Activated CD4-positive, alpha-beta T cell treated with anti-CD3 and anti-CD28 coated beads for 4 hours (primary cell): ENCODE measurements around the gene EIF2AK2.
A peak's percentile ranks its signal among the peaks of the same experiment; 100 is the strongest.

ENCODE experiments used
- DNase-seq, 2 donors: peaks; one replicate each; pipeline ENCODE4 v3.0.0-alpha.2; 2020

Gene EIF2AK2

GRCh38 chr2:37168217-37168981 lies 11.6 kb upstream of the EIF2AK2 start:
- DNase-seq, result peak; percentile 15 to 32

DNA sequence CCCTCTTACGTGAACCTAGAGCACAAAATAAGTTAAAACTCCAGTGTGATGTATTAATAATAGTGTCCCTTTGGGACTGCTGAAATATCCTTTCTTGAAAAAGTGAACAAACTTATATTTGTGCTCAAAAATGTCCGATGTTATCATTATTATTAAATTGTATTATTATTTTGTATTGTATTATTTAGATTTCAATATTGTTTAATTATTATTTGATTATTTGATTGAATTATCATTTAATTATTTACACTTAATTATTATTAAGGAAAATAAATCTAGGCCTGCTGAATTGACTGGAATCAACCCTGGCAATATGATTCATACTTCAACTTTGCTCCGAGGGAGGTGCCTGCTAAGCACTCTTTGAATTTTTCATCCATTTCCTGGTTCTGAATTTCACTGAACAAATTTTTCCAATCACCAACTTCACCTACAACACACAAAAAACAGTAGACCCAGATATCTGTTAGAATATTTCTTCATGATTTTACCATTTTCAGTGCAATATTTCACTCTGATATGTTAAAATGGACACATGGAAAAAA lies 10.9 kb upstream of the EIF2AK2 start:
- no peak for DNase-seq

DNA sequence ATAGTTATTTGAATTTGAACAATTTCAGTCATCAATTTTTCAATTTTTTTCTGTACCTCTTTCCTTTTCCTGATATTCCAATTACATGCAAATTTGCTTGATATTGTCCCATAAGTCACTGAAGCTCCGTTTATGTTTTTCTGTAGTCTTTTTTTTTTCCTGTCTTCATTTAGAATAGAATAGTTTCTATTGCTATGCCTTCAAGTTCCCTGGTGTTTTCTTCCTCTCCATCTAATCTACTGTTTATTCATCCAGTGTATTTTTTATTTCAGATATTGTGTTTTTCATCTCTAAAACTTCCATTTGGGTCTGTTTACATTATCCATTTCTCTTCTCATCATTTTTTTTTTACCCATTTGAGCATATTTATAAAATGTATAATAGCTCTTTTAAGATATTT lies 8.0 kb upstream of the EIF2AK2 start:
- DNase-seq, result no peak

DNA sequence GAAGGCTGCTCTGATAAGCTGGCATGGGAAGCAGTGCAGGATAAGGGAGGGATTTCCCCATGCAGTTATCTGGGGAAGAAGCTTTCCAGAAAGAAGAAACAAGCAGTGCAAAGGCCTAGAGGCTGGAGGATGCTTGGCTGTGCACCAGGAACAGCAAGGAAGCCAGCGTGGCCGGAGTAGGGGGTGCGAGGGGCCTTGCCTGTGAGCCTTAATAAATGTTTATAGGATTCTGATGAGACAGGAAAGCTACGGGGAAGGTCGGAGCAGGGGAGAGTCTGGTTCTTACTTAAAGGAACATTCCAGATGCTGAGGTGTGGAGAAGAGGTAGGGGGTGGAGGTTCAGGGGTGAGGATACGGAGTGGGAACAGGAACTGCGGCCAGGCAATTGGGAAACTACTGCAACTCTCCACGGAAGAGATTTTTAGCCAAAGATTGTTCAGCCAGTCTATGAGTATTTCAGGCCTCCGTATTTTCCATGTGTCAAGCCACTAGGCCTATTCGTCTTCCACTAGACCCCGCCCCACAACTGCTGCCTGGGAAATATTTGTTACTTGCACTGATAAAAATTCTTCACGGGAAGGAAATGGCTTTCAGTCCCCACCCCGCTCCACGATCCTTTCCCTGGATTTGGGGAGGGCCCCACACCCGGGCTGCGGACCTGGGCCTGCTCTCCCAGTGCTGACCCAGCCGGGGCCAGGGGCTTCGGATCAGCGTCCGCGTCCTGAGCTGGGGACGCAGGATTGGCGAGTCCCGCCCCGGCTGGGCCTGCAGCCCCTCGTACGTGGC lies 516 bp downstream of the EIF2AK2 start:
- peak; percentile 33 to 35 for DNase-seq

DNA sequence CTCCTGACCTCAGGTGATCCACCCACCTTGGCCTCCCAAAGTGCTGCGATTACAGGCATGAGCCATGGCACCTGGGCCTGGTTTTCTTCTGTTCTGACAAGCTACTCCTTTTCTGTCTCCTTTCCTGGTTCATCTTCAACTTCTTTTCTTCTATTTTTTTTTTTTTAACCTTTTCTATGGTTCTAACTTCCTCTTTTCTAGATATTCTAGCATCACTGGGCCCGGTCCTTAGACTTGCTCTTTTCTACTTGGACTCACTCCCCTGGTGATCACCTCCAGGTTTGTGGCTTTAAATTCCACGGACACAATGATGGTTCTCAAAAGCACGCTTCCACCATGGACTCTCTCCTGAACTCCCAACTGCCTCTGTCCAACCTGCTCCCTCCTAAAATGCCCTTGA lies 2.0 kb downstream of the EIF2AK2 start:
- DNase-seq, result no peak

DNA sequence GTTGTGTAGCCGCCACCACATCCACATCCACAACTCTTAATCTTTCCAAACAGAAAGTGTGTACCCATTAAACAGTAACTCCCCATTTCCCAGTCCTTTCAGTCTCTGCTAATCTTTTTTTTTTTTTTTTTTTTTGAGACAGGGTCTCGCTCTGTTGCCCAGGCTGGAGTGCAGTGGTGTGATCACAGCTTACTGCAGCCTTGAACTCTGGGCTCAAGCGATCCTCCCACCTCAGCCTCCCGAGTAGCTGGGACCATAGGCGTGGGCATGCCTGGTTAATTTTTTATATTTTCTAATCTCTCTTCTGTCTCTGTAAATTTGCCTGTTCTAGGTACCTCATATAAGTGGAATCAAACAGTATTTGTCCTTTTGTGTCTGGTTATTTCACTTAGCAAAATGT lies 3.6 kb downstream of the EIF2AK2 start:
- no peak for DNase-seq

DNA sequence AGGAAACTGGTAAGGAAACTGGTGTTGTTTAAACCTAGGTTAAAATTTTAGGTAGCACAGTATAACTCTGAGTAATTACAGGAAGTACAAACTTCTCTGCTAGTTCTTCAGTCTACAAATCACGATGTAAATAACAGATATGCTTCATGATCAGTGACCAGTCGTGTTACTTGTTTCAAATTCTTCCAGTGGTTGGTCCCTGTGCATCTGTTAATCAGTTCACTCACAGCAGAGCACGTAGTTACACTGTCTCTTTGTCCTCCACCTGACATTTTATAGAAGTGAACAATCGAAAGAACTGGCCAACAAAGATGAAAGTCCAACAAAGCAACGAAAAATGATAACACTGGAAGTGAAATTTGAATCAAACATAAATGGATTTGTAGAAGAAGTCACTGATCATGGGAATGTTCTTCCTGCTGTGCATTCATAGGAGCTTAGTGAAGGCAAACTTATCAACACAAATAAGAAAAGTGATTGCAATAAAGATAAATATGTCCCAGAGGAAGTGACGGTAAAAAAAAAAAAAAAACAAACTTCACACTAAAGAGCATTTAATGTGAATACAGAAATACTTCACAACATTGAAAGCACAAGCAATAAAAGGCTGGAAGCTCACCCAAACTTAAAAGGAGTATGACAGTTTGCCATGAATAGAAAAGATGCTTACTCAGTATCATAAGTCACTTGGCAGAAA lies 7.0 kb downstream of the EIF2AK2 start:
- no peak for DNase-seq

- DNase-seq, result no peak
Measured at GRCh38 chr2:37148325-37148724, 8.5 kb downstream of the EIF2AK2 start.

- no peak for DNase-seq
Measured at GRCh38 chr2:37146062-37146461, 10.7 kb downstream of the EIF2AK2 start.

GRCh38 chr2:37143974-37144373 lies 12.8 kb downstream of the EIF2AK2 start:
- DNase-seq, result no peak

DNA sequence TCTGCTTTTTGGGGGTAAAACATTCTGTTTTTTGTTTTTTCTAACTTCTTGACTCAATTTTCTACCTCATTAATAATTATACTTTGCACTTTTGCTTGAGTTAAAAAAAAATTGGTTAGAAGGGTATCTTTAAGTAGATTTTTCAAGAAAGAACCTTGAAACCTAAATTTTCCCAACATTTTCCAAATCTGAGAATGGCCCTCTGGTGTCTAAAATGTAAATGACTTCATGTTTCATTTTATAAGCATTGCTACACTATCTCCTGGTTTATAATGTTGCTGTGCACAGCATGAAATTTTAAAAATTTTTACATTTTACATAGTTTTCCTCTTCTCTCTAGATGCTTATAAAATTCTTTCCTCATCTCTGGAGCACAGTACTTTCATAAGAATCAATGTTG lies 14.2 kb downstream of the EIF2AK2 start:
- DNase-seq, result no peak

DNA sequence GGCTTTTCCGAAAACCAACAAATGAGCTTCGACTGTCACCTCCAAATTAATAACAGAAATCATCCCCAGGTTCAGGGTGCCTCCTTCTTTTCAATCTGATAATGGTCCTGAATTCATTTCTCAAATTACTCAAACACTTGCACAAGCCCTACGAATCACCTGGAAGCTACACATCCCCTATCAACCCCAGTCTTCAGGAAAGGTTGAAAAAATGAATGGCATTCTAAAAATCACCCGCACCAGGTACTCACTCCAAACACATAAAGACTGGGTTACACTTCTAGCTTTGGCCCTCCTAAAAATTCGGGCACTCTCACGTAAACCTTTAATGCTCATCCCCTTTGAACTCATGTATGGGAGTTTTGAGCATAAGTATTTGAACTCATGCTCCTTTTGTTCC lies 23.9 kb downstream of the EIF2AK2 start:
- no peak for DNase-seq

GRCh38 chr2:37125416-37125815 lies 31.4 kb downstream of the EIF2AK2 start:
- no peak for DNase-seq

DNA sequence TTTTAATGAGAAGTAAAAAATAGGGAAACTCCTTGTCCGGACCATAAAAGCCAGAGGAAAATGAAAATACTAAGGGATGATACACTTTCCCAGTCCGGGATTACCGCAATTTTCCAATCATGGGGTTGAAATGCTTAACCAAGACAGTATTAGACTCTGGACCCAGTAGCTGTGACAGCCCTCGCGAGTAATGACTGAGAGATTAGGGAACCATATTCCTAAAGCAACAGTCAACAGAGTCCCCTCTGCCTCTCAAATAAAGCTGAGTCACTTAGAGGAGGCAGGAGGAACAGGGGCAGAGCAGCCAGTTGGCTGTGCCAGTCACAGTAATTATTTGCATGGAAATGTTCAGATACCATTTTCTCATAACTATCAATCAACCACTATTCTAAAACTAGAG lies 37.6 kb downstream of the EIF2AK2 start:
- no peak for DNase-seq

DNA sequence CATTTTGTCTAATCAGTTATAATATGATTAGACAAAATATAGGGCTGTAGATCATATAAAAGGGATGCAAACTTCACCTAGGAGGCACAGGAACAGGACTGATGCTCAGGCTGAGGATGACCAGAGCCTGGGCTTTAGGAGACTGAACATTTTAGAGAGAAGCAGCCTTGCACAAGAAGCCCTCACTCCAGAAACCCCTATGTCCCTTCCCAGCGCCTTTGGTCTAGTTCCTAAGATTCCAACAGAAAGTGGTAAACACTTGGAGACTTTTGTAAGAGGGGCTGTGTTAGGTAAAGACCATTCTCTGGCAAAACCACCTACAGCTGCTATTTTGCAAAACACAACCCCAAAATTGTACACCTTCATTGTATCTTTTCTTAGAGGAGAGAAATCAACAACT lies 39.2 kb downstream of the EIF2AK2 start:
- no peak for DNase-seq

DNA sequence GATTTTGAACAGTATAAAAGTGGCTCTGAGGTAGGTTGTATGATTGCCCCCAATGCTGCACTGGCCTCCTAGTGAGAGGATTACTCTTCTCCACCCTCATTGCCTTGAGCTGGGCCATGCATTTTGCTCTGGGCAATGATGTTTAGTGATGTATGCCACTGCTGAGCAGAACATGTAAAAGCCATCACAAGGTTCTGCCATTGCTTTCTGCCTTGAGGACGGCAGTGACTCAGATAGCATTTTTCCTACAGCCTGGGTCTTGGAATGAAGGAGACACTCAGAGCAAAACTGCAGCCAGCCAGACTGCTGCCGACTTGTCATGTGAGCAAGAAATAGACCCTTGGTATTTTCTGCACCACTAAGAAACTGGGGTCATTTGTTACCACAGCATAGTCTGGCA lies 44.8 kb downstream of the EIF2AK2 start:
- no peak for DNase-seq

DNA sequence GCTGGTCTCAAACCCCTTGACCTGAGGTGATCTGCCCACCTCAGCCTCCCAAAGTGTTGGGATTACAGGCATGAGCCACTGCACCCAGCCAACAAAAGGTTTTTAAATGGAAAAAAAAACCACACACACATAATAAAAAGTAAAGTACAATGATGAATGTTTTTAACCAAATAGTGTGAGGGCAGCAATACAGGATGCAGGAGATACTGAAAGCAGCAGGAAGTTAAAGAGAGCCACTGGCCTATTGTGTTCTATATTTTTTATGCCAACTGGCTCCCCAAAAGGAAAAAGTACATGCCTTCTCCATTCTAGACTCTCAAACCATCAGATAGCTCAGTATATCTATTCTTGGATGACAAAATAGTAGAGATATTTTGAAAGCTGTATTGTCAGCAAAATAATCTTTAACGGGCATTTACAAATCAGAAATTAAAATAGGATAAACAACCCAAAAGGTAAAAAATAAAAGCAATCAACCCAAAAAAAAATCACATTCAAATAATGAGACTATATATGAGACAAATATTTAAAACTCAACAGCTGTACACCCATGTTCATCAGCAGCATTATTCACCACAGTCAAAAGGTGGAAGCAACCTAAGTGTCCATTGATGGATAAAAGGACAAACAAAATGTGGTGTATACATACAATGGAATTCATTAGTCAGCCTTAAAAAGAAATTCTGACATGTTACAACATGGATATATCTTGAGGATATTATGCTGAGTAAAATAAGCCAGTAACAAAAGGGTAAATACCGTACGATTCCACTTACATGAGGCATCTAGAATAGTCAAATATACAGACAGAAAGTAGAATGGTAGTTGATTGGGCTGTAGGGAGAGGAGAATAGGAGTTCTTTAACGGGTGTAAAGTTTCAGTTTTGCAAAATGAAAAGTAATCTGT lies 46.2 kb downstream of the EIF2AK2 start:
- DNase-seq, result no peak

DNA sequence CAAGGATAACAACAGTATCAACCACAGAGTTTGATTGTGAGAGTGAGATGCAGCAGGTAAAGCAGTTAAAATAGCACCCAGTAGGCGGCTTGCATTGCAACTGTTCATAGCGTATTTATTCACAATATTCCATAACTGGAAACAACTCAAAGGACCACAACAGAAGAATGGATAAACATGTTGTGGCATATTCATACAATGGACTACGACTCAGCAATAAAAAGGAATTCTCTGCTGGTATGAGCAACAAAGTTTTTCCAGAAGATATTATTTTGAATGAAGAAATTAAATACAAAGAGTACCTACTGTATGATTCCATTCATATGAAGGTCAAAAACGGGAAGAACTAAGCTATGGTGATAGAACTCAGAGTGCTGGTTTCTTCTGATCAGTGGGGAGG lies 47.3 kb downstream of the EIF2AK2 start:
- no peak for DNase-seq

DNA sequence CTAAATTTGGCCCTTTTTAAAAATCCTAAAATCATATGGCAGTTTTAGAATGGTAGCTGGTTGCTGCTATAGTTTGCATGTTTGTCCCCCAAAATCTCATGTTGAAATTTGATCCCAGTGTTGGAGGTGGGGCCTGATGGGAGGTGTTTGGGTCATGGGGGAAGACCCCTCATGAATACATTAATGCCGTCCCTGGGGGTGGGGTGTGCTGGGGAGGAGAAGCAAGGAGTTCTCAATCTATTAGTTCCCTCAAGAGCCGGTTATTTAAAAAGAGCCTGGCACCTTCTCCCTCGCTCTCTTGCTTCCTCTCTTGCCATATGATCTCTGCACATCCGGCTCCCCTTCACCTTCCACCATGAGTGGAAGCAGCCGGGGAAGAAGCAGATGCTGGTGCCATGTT lies 51.6 kb downstream of the EIF2AK2 start:
- no peak for DNase-seq

DNA sequence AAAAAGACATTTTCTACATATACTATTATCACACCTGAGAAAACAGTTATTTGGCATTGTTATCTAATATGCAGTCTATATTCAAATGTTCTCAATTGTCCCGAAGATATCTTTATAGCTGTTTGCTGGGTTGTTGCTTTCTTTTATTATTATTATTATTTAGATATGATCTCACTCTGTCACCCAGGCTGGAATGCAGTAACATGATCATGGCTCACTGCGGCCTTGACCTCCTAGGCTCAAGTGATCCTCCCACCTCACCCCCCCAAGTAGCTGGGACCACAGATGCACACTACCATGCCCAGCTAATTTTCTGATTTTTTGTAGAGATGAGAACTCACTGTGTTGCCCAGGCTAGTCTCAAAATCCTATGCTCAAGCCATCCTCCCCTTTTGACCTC lies 52.6 kb downstream of the EIF2AK2 start:
- DNase-seq, result no peak

DNA sequence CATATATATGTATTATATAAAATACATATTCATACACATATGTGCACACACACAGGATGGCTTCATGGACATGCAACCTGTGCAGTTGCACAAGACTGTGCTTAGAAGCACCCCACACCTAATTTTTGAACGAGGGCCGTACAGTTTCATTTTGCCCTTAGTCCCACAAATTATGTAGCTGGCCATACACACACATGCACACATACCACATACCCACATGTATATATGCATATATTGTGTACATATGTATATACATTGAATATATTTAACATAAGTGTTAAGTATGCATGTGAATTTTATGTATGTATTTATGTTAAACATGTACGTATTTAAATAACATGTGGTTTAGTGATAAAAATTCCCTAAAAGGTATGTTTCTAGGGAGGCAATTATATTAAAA lies 54.2 kb downstream of the EIF2AK2 start:
- no peak for DNase-seq

DNA sequence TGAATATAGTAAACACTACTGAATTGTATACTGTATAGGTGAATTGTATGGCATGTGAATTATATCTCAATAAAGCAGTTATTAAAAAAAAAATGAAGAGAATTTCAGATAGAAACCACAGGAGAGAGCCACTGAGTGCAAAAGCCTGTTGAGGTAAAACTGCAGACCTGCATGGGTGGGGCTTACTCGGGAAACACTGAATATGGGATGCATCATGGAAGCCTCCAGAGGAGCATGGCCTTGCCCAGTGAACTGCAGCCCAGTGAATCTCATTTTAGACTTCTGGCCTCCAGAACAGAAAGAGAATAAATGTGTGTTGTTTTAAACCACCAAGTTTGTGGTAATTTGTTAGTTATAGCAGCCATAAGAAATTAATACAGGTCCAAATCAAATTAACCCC lies 56.7 kb downstream of the EIF2AK2 start:
- no peak for DNase-seq
